H1 (cell line): ENCODE data around the gene PGM1. TPM values are rescaled to one million over a fixed set of nuclear protein-coding genes. Genes with fewer than 3 reads are reported as not detected.

Experiments used
- CTCF ChIA-PET: fragments of 300-600 bp; sonication (Branson Sonifier 250); formaldehyde crosslinking; loops from one replicate; lab custom pipeline; 2021; ENCODE audit not compliant: partially characterized antibody; lab: Charles Lee
- POLR2A ChIA-PET: fragments of 300-600 bp; sonication (Branson Sonifier 250); formaldehyde crosslinking; loops from one replicate; lab custom pipeline; 2021; ENCODE audit warnings: inconsistent platforms; ENCODE audit not compliant: partially characterized antibody; lab: Charles Lee
- DNase-seq, 2 experiments: peaks; one replicate each; pipeline versions ENCODE4 v3.0.0 to v3.0.0-alpha.2; 2010 to 2022; ENCODE audit warnings: low spot score in 2 of 2, low read depth in 1 of 2, mixed read lengths in 1 of 2
- FAIRE-seq: peaks from 2 replicates; lab custom pipeline; 2011; peaks lifted over from hg19 to GRCh38; lab: Jason Lieb, UNC
- H2AFZ ChIP-seq: 2 replicates; pipeline ENCODE4 v1.8.1; 2012; ENCODE audit warnings: low read length, inconsistent platforms
- H2AK5ac ChIP-seq: 2 replicates; pipeline ENCODE4 v1.6.1; 2013; ENCODE audit warnings: low read depth, low read length
- H2BK120ac ChIP-seq: replicated peaks from 2 replicates; pipeline ENCODE3; 2013; ENCODE audit warnings: low read depth, low read length, inconsistent platforms
- H2BK12ac ChIP-seq: 2 replicates; pipeline ENCODE4 v1.6.1; 2013; ENCODE audit warnings: low read depth, low read length
- H2BK15ac ChIP-seq: 2 replicates; pipeline ENCODE4 v1.6.1; 2013; ENCODE audit warnings: low read length
- H2BK20ac ChIP-seq: 2 replicates; pipeline ENCODE4 v1.6.1; 2013; ENCODE audit warnings: low read length
- H2BK5ac ChIP-seq: 2 replicates; pipeline ENCODE4 v1.6.1; 2013; ENCODE audit warnings: low read depth, low read length
- H3K14ac ChIP-seq: 2 replicates; pipeline ENCODE4 v1.6.1; 2013; ENCODE audit warnings: inconsistent platforms; ENCODE audit not compliant: insufficient read length
- H3K18ac ChIP-seq: 2 replicates; pipeline ENCODE4 v1.6.1; 2013; ENCODE audit warnings: low read length; ENCODE audit errors: extremely low read depth
- H3K23ac ChIP-seq: 2 replicates; pipeline ENCODE4 v1.6.1; 2013; ENCODE audit warnings: inconsistent platforms; ENCODE audit not compliant: insufficient read length
- H3K23me2 ChIP-seq: 2 replicates; pipeline ENCODE4 v1.6.1; 2013; ENCODE audit warnings: low read depth, low read length
- H3K27ac ChIP-seq: 2 replicates; pipeline ENCODE4 v1.6.1; 2011; ENCODE audit warnings: low read depth, low read length, inconsistent platforms
- H3K27me3 ChIP-seq, 4 experiments: replicated peaks in 1 of 4; 1 replicate in 1 of 4; 2 replicates in 3 of 4; pipeline versions ENCODE4 v1.6.1 to v1.8.1; 2011 to 2013; ENCODE audit warnings: low read length in 3 of 4, mild to moderate bottlenecking in 3 of 4, inconsistent platforms in 2 of 4, mixed read lengths in 2 of 4, moderate library complexity in 1 of 4; ENCODE audit not compliant: control insufficient read depth in 3 of 4, insufficient read depth in 3 of 4; ENCODE audit errors: extremely low read depth in 1 of 4
- H3K36me3 ChIP-seq, 4 experiments: 2 replicates each; pipeline versions ENCODE4 v1.6.1 to v1.8.1; 2011 to 2013; ENCODE audit warnings: mild to moderate bottlenecking in 4 of 4, low read length in 3 of 4, moderate library complexity in 2 of 4, control low read depth in 1 of 4, inconsistent platforms in 1 of 4; ENCODE audit not compliant: insufficient read depth in 4 of 4, control insufficient read depth in 2 of 4
- H3K4ac ChIP-seq: replicated peaks from 2 replicates; pipeline ENCODE3; 2013; ENCODE audit warnings: low read length, low read depth, mixed read lengths, inconsistent platforms; ENCODE audit not compliant: insufficient read length
- H3K4me1 ChIP-seq, 4 experiments: replicated peaks in 1 of 4; 1 replicate in 1 of 4; 2 replicates in 3 of 4; pipeline versions ENCODE4 v1.6.1 to v1.8.1; 2011 to 2013; ENCODE audit warnings: low read length in 3 of 4, inconsistent platforms in 2 of 4, mixed read lengths in 1 of 4; ENCODE audit not compliant: insufficient read depth in 4 of 4, control insufficient read depth in 3 of 4
- H3K4me2 ChIP-seq, 2 experiments: 2 replicates each; pipeline versions ENCODE4 v1.6.1 to v1.8.1; 2011 to 2013; ENCODE audit warnings: low read depth in 2 of 2, low read length in 2 of 2, control low read depth in 1 of 2, inconsistent platforms in 1 of 2, mild to moderate bottlenecking in 1 of 2; ENCODE audit not compliant: insufficient read depth in 1 of 2
- H3K4me3 ChIP-seq, 4 experiments: fragments of 200-600, 300-600 bp in 1 of 4; sonication (generic), shearing (Covaris generic), sonication (Bioruptor Twin) in 1 of 4; 2 replicates each; pipeline versions ENCODE4 v1.5.1 to v1.8.1; 2011 to 2016; ENCODE audit warnings: low read length in 4 of 4, low read depth in 3 of 4, control low read depth in 2 of 4, inconsistent platforms in 2 of 4, mild to moderate bottlenecking in 2 of 4, mixed read lengths in 1 of 4, moderate library complexity in 1 of 4; ENCODE audit not compliant: insufficient read depth in 2 of 4; ENCODE audit errors: extremely low read depth in 1 of 4
- H3K56ac ChIP-seq: replicated peaks from 2 replicates; pipeline ENCODE3; 2013; ENCODE audit warnings: low read depth, mild to moderate bottlenecking, mixed read lengths, low read length, inconsistent platforms; ENCODE audit not compliant: insufficient read length
- H3K79me1 ChIP-seq: 2 replicates; pipeline ENCODE4 v1.6.1; 2013; ENCODE audit warnings: low read depth, low read length, control low read depth
- H3K79me2 ChIP-seq, 2 experiments: 2 replicates each; pipeline versions ENCODE4 v1.6.1 to v1.8.1; 2012 to 2013; ENCODE audit warnings: low read length in 2 of 2, mild to moderate bottlenecking in 2 of 2, inconsistent platforms in 1 of 2; ENCODE audit not compliant: insufficient read depth in 2 of 2, control insufficient read depth in 1 of 2
- H3K9ac ChIP-seq, 4 experiments: replicated peaks in 1 of 4; 1 replicate in 1 of 4; 2 replicates in 3 of 4; pipeline versions ENCODE4 v1.6.1 to v1.8.1; 2011 to 2013; ENCODE audit warnings: low read depth in 3 of 4, low read length in 3 of 4, control low read depth in 2 of 4, mild to moderate bottlenecking in 2 of 4, moderate library complexity in 2 of 4, inconsistent platforms in 1 of 4; ENCODE audit errors: extremely low read depth in 1 of 4
- H3K9me3 ChIP-seq, 2 experiments: 2 replicates each; pipeline versions ENCODE4 v1.6.1 to v1.8.1; 2012 to 2013; ENCODE audit warnings: mild to moderate bottlenecking in 2 of 2, moderate library complexity in 2 of 2, control low read depth in 1 of 2, inconsistent platforms in 1 of 2, low read depth in 1 of 2, low read length in 1 of 2, mixed read lengths in 1 of 2; ENCODE audit not compliant: insufficient read depth in 2 of 2
- H4K20me1 ChIP-seq, 2 experiments: replicated peaks in 1 of 2; 2 replicates each; pipeline versions ENCODE3 to v1.8.1; 2011 to 2013; ENCODE audit warnings: inconsistent platforms in 2 of 2, low read length in 2 of 2, mild to moderate bottlenecking in 1 of 2; ENCODE audit not compliant: insufficient read depth in 2 of 2, control insufficient read depth in 1 of 2
- H4K5ac ChIP-seq: 2 replicates; pipeline ENCODE4 v1.6.1; 2013; ENCODE audit warnings: low read length, low read depth, mixed read lengths, inconsistent platforms; ENCODE audit not compliant: insufficient read length
- H4K8ac ChIP-seq: 2 replicates; pipeline ENCODE4 v1.8.0; 2013; ENCODE audit warnings: mild to moderate bottlenecking, moderate library complexity, low read length, inconsistent platforms; ENCODE audit not compliant: insufficient read depth; ENCODE audit errors: extremely low read depth
- H4K91ac ChIP-seq: replicated peaks from 2 replicates; pipeline ENCODE3; 2013; ENCODE audit warnings: low read length, mixed read lengths, inconsistent platforms; ENCODE audit not compliant: insufficient read length
- BRCA1 ChIP-seq: IDR thresholded peaks from 2 replicates; pipeline ENCODE4 v1.6.1; 2012; ENCODE audit warnings: low read depth, low read length, improper control_type of control experiment
- CHD1 ChIP-seq: IDR thresholded peaks from 2 replicates; pipeline ENCODE4 v1.6.1; 2012; ENCODE audit warnings: low read depth, low read length, improper control_type of control experiment
- EZH2 ChIP-seq: fragments of 200-600 bp; sonication (generic); IDR thresholded peaks from 2 replicates; pipeline ENCODE4 v1.7.1; 2012; ENCODE audit warnings: low read depth, mild to moderate bottlenecking, moderate library complexity, low read length, inconsistent platforms; ENCODE audit not compliant: severe bottlenecking
- JUN ChIP-seq: IDR thresholded peaks from 2 replicates; pipeline ENCODE4 v1.6.1; 2011; ENCODE audit warnings: low read depth, mild to moderate bottlenecking, improper control_type of control experiment, low read length
- POLR2AphosphoS5 ChIP-seq: IDR thresholded peaks from 2 replicates; pipeline ENCODE4 v1.6.1; 2011; ENCODE audit warnings: low read depth, low read length
- POU5F1 ChIP-seq: IDR thresholded peaks from 2 replicates; pipeline ENCODE4 v1.6.1; 2011; ENCODE audit warnings: low read depth, mild to moderate bottlenecking, low read length, moderate library complexity
- RAD21 ChIP-seq, 2 experiments: IDR thresholded peaks in 1 of 2; conservative IDR thresholded peaks in 1 of 2; 2 replicates each; pipeline ENCODE4 v1.6.1; 2011; ENCODE audit warnings: low read depth in 2 of 2, low read length in 2 of 2, improper control_type of control experiment in 1 of 2, inconsistent platforms in 1 of 2, mild to moderate bottlenecking in 1 of 2, moderate library complexity in 1 of 2
- RBBP5 ChIP-seq: IDR thresholded peaks from 2 replicates; pipeline ENCODE4 v1.7.1; 2012; ENCODE audit warnings: low read depth, mild to moderate bottlenecking, inconsistent platforms, low read length, moderate library complexity, borderline replicate concordance
- RXRA ChIP-seq: IDR thresholded peaks from 2 replicates; pipeline ENCODE4 v1.6.1; 2011; ENCODE audit warnings: low read depth, mild to moderate bottlenecking, low read length, moderate library complexity; ENCODE audit not compliant: insufficient read depth
- SAP30 ChIP-seq: fragments of 300-600 bp; sonication (generic); IDR thresholded peaks from 2 replicates; pipeline ENCODE4 v1.7.1; 2012; ENCODE audit warnings: low read length, moderate library complexity, mild to moderate bottlenecking, inconsistent platforms; ENCODE audit not compliant: insufficient read depth, insufficient replicate concordance
- ZNF274 ChIP-seq: IDR thresholded peaks from 2 replicates; pipeline ENCODE4 v1.7.0; 2012; ENCODE audit warnings: low read length, borderline replicate concordance; ENCODE audit errors: extremely low read depth
- WGBS, 2 experiments: shearing (Covaris generic) in 1 of 2; methylation state at CpG; one replicate each; pipeline versions ENCODE4 v1.1.6 to v1.1.7; 2013 to 2015; ENCODE audit warnings: low lambda C conversion rate in 2 of 2, mixed read lengths in 2 of 2, inconsistent platforms in 1 of 2, low coverage in 1 of 2, missing lambda C conversion rate in 1 of 2; ENCODE audit not compliant: insufficient replicate concordance in 2 of 2, insufficient coverage in 1 of 2, insufficient read length in 1 of 2; ENCODE audit errors: extremely low coverage in 1 of 2, missing lambda C conversion rate in 1 of 2; 5-methylcytosine and 5-hydroxymethylcytosine counted together
- polyA plus RNA-seq, 7 experiments: library from polyadenylated mRNA; depleted of rRNA in 3 of 7; stranded (reverse) in 5 of 7; unstranded in 2 of 7; fragments of >200 nt in 5 of 7; fragments of 200-250 nt in 2 of 7; gene quantifications; 1 replicate in 5 of 7; 2 replicates in 1 of 7; 4 replicates in 1 of 7; pipeline versions ENCODE4 v1.2.1 to v1.2.3, GENCODE V29; 2011 to 2013; ENCODE audit warnings: missing spikeins in 2 of 7, mixed read lengths in 2 of 7
- total RNA-seq: library from RNA; stranded (reverse); fragmentation: NEBNext Ultra II Directional; extraction: Animal tissue kit (Norgen Biotek cat#: 25700); gene quantifications from 2 replicates; pipeline ENCODE4 v1.2.1, GENCODE V29; 2021

PGM1 gene
- total and polyA plus RNA-seq, 2 of the 8 experiments (the other 6 are each of a cell fraction or from before 2014, with no cell fraction given): 33.0 to 65.4 TPM

- Histone ChIP-seq H3K23ac (no peak overlapping the region), H3K27me3 (no peaks in the 10 kb centered on the region), H3K79me1 (no peaks in the 10 kb centered on the region), H3K9ac (no peak overlapping the region), H3K56ac (no peak overlapping the region), H3K4me1 (peaks cover 0 to 4% (median 0%) of the 10 kb centered on the region in 4 experiments; a peak in 1 of 7 replicates), H3K14ac (no peak overlapping the region), H3K18ac (no peak overlapping the region), H3K36me3 (no peaks in the 10 kb centered on the region), H2BK5ac (no peak overlapping the region), H4K91ac (no peak overlapping the region), H3K9me3 (no peaks in the 10 kb centered on the region), H4K5ac (peak overlapping the region; percentile 47), H2BK20ac (no peak overlapping the region), H2AK5ac (no peak overlapping the region), H2BK120ac (no peak overlapping the region), H3K4me2 (no peak overlapping the region; a peak in 1 of 4 replicates), H2BK12ac (no peak overlapping the region), H3K4me3 (no peak overlapping the region), H3K23me2 (no peaks in the 10 kb centered on the region), H4K8ac (no peak overlapping the region), H3K79me2 (no peaks in the 10 kb centered on the region), H2AFZ (0 out of 2 replicates have a peak overlapping the region, but pooled peaks have one; percentile 54), H3K4ac (no peak overlapping the region), H3K27ac (no peak overlapping the region), H4K20me1 (no peaks in the 10 kb centered on the region), H2BK15ac (no peak overlapping the region)
- DNase-seq (peak in 1 of 2 experiments; percentile 72), FAIRE-seq (peak; percentile 82)
- ChIA-PET POLR2A (no interaction called here), CTCF (interaction anchor here (0.7 to 11.7 kb wide), 18 partner anchors 8 to 551 kb away, joined by 3 to 153 read pairs (median 4); partner anchors contain the start of gene PGM1)
- 58% methylated on average over 6 of the region's 6 CpGs; no CpG with 5 or more reads in 1 of the 2 experiments for WGBS, 2 experiments
- TF ChIP-seq BRCA1: no peak
- TF ChIP-seq SAP30: no peak
- TF ChIP-seq POU5F1: no peak
- no peak for TF ChIP-seq CHD1
- TF ChIP-seq RAD21 (IDR thresholded peaks at IDR 0.05 in 1 of 2, conservative IDR thresholded peaks at IDR 0.05 in 1 of 2; ENCODE audit: low read depth in 2 of 2, low read length in 2 of 2): peak; percentile 64 to 76
- TF ChIP-seq RBBP5: no peak
- no peak for TF ChIP-seq EZH2
- no peak for TF ChIP-seq RXRA
- no peak for TF ChIP-seq POLR2AphosphoS5
- TF ChIP-seq JUN: no peak
- no peak for TF ChIP-seq ZNF274
Observed at GRCh38 chr1:63557365-63557987, 35.7 kb upstream of the PGM1 start.
